GM19023 (cell line): ENCODE results near the gene PRSS27.

Experiments
- ATAC-seq: cut with Tn5 transposase; IDR thresholded peaks from one replicate; pipeline ENCODE4 v1.9.1; 2021; ENCODE audit warnings: mild to moderate bottlenecking, moderate library complexity; ENCODE audit not compliant: unreplicated experiment

The PRSS27 gene

DNA sequence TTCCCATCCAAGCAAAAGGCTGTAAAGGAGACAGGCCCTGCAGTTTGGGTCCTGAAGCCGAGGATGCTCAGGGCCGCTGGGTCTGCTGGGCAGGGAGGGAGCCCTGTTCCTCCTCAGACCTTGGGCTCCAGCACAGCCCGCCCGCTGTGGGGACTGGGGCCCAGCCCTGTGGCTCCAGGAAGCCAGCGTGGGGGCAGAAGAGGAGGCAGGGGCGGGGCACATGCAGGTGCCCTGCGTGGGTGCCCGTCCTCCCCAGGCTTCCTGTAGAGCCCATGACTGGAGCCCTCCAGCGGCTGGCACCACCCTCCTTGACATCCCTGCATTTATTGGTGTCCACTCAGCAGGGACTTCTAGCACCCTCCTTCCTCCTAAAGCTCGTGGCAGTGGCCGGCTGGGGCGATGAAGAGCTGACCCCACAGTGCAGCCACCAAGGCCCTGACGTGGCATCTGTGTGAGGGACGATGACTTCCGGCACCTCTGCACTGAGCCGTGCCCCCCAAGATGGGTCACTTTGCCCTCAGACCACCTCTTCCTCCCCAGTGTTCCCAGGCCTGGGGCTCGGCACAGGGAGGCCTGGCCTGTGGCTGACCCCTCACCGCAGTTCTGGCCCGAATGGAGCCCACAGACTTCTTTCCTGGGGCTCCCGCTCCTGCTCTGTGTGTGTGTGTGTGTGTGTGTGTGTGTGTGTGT, 9.9 kb downstream of the PRSS27 start:
- no peak for ATAC-seq

DNA sequence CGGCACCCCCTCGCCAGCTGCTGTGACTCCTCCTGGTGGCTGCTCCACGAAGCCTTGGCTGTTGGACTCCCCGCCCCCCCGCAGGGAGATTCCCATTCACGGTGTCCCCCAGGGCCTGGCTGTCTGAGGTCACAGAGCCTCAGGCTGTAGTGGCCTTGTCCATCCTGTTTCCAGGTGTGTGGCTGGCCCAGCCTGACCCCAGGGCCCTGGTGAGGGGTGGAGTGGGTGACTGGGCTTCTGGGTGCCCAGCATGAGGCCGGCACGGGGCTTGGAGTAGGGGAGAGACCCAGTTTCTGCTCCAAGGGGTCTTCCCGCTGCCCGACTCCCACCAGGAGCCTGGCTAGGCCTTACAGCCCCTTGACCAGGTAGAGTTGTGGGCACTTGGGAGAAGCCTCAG, 10.4 kb downstream of the PRSS27 start:
- no peak for ATAC-seq

DNA sequence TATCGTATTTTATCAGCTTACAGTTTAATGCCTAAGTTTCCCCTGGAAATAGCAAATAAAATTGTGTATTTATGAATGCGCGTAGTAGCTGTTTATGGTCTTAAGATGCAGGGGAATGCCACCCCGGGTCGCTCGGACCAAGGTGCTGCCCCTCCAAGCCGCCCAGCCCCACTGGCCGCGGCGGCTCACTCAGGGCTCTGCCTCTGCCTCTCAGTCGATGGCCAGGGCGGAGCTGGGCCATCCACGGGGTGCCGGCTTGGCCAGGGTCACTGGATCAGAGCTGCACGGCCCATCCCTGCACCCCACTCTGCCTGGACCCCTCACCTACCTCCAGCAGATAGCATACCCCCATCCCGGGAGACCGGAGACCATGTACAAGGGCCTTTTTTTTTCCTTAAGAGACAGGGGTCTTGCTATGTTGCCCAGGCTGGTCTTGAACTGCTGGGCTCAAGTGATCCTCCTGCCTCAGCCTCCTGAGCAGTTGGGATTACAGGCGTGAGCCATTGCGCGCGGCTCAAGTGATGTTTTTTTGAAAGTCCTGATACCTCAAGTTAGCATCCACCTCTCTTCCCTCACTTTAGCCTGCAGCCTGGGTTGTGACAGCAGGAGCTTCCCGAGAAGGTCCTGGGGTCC, 11.0 kb downstream of the PRSS27 start:
- ATAC-seq = no peak

DNA sequence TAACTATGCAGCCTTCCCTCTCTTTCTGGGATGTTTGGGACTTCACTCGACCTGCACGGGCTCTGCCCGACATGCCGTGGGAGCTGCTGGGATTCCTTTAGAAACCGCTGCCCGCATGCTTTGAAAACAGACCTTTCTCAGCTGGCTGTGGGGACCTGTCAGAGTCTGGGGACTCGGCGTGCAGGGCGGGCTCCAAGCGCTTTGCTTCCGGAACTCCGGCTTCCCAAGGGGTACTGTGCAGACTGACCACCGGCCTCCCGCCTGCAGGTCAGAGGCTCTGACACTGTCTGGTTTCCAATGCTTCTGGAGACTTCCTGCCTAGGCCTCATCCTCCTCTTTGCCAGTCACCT, 11.8 kb downstream of the PRSS27 start:
- no peak for ATAC-seq

DNA sequence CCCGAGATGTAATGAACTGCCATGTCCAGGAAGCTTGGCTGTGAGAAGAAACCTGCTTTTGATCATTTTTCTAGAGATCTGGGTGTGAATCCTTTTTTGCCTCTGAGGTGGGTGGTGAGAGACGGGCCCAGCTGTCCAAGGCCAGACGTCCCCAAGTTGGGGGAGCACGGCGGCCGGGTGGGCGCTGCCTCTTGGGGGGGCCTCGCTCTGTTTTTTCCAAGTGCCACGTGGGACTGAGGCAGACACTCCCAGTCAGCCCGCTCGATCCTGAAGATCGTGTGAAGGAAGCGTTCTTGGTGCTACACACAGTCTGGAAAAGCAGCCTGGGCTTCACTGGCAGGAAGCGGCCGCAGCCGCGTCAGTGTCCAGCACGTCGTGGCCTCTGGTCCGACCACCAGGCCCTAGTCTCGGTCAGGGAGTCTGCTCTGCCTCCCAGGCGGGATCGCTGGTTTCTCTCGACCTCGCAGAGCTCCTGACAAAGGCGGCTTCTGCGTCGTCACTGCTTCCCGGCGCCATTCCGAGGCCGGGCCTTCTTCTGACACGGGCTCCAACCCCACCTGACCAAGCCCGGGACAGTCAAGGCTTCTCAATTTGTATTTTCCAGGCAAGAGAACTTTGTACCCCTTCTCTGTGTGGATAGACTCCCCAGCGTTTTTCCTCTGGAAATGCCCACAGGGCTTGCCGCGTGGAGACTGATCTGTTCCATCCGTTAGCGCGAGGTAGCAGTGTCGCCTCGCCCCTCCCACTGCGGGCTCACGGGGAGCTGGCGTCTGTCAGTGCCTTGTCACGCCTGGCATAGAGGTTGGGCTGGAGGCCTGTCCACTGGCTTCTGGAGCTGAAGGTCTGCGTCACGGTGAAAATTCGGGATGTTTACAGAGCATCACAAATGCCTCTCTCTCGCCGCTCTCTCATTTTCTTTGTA, 12.4 kb downstream of the PRSS27 start:
- ATAC-seq = no peak

DNA sequence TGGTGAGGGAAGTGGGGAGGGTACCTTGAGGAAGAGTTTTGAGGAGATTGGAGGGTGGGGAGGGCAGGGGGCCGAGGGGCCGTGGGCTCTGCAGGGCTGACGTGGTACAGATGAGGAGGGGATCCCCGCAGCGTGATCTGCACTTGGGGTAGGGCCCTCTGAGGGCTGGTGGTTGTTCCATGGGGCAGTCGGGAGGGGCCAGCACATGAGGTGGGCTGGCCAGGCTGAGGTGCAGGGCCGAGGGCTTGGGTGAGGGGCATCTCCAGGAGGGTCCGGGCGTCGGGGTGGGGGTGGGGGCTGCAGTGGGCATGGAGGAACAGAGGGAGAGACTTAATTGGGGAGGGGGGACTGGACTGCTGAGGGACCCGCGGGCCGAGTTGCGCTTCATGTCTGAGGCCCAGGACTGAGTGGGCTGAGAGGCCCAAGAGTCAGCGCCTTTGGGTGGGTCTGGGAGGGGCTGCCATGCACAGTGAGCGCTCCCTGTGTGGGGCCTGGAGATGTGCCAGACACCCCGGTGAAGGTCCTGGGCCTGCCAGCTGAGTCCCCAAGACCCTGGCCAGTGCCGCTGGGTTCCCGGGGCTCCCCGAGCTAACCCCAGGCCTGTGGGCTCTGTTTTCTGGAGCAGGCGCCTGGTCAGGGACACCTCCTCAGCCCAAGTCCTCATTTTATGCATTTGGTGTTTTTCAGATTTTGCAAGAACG, 13.3 kb downstream of the PRSS27 start:
- ATAC-seq = no peak

DNA sequence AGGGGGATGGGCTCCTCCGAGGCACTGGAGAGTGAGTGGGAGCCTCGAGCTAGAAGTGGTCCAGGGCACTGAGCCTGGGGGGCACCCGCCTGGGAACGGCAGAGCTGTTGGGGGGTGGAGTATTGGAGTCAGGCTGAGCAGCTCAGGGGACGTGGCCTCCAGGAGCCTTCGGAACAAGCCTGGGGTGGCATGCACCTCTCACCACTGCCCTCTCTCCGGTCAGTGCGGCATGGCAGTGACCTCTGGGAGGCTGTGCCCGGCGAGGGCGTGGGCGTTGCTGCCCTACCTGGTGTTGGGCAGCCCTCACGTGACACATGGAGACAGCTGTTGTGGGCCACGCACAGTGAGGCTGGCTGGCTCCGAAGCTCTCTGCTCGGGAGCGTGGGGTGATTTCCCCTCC, 13.9 kb downstream of the PRSS27 start:
- ATAC-seq = no peak

DNA sequence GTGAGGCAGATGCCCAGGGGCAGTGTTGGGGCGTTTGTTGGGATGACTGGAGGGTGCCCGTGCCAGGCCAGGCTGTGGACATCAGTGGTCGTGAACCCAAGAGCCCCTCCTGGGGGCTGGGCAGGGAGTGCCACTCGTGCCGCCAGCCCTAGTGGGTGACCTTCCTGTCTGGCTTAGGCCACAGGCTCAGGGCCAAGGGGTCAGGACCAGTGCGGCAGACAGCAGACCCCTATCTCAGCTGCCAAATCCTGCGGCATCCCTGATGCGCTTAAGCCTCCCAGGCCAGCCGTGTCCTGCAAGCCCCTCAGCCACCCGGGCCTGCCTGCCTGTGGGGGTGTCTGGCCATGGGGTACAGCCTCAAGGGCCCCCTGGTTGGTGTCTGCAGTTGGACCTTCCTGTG, 14.7 kb downstream of the PRSS27 start:
- no peak for ATAC-seq

DNA sequence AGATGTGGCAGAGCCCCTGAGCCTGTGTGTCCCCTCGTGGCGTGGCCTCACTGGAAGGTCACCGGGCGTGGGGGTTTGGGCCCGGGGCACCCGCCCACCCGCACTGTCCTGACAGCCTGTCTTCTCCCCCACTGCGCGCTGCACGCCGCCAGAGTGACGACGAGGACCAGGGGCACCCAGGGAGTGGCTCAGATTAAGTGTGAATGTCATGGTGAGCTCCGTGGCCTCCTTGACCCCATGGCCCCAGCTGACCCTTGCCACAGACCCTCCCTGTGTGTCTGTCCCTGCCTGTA, 15.1 kb downstream of the PRSS27 start:
- ATAC-seq = no peak

DNA sequence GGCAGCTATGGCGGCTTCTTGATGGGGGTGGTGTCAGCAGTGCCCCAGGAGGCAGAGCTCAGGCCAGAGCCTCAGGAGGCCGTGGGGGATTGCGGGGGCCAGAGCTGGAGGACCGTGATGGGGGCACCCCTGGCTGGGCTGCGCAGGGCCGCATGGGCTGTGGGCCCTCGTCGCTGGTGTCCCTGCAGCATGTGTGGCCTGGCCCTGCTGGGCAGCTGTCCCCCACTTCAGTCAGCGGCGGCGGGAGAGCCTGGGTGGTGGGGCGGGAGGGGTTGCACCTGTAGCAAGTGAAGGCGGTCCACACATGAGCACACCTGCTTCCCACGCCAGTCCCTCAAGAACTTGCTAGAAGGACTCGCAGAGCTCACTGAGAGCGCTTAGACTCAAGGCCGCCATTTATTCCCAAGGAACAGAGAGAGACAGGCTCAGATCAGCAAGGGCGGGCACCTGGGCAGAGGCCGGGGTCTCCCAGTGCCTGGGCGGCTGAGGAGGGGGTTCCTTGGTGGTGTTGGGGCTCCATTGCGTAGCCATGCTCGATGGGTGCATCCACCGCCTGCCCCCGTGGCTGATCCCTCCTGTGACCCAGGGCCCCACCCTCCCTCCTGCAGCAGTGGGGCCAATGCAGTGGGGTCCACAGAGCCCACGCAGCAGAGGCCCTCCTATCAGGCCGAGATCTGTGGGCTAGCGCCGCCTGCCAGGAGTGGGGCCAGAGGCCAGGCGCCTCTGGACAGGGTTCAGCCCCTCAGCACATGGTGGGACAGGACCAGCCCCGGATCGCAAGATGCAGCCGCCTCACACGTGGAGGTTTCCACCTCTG, 15.7 kb downstream of the PRSS27 start:
- no peak for ATAC-seq

DNA sequence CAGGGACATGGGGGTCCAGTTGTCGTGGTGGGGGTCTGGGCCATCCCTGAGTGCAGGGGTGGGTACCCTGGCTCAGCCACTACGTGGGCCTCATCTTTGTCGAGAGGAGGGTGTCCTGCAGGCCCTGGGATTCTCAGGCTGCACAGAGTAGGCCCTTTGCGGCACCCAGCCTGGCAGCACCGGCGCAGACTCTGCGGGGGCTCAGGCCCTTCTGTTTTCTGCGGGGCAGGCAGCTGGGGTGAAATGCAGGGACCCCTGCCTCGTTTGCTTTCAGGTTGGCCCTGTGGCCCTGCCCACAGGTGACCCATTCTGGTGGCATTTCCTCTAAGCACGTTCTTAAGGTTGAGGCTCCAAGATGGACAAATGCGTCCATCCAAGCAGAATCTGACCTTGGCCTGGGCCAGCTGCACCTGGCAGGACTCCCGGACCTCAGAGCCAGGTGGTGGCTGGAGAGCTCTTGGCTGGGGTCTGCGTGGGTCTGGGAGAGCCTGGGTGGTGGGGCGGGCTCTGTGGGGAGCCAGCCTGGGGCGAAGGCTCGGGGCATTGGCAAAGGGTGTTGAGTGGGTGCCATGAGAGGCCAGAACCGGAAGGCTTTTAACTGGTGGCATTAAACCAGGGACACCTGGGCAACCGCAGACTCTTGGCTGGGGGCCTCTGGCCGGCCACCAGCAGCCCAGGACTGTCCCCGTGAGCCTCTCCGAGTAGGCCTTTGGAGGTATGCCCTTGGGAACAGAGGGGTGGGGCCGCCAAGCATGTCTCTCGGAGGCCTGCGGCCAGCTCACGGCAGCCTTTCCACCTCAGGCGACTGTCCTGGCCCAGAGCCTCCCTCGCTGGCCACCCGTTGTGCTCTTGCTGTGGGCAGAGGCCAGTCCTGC, 16.9 kb downstream of the PRSS27 start:
- no peak for ATAC-seq

DNA sequence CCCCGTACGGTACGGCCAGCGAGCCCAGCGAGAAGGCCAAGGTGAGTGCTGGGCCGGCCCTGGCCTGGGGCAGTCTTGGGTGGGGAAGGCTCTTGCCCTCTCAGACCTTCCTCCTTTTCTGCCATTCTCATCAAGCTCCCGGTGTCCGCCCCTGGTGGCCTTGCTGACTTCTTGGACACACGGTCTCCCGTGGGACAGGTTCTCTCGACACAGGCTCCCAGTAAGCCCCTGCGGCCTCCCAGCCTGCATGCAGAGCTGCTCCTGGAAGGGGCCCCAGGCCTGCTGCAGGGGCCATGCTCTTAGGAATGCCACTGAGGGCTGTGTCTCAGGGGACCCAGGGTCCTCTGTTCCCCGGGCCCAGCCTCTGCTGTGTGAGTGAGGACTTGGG, 17.6 kb downstream of the PRSS27 start:
- ATAC-seq = no peak

DNA sequence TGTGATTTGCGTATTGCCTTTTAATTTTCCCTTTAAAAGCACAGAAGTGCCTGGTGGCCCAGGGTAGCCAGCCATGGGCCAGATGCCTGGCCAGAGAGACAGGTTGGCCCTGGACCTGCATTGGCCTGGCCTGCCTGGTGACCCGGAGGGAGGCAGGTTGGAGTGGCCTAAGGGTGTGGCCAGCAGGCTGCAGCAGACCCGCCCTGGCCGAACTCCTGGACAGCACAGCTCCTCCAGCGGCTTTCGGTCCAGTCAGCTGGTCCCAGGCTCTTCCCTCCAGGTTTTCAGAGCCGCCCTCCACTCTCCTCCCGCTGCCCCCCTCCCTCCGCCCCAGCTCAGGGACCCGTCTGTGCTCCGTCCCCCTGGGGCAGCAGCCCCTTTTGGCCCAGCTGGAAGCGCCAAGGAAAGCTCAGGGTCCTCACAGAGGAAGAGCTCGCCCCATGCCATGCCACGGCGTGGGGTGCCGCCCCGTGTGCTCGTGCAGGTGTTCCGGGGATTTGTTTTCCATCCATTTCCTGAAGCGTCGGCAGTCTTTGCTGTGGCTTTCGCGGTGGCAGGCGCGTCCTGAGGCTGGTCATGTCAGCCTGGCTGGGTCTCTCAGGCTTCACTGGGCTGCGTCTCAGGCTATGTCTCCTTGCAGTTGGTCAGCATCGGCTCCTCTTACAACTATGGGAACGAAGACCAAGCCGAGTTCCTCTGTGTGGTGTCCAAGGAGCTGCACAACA, 18.1 kb downstream of the PRSS27 start:
- ATAC-seq = no peak

DNA sequence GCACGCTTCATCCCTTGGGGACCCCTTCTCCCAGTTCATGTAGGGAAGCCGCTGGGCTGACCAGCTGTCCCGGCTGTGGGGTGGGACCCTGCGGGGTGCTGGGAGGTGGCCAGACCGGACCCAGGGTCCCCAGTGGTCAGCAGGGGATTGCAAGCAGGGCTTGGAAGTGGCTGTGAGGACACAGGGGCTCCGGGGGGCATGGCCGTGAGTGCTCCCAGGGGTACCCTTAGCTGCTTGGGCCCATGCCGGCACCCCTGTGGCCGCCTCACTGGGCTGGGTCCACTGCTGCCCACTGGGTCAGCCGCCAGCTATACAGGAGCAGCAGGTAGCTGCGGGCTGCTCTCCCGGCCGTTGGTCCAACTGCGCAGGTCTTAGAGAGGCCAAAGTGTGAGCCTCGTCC, 18.8 kb downstream of the PRSS27 start:
- no peak for ATAC-seq

DNA sequence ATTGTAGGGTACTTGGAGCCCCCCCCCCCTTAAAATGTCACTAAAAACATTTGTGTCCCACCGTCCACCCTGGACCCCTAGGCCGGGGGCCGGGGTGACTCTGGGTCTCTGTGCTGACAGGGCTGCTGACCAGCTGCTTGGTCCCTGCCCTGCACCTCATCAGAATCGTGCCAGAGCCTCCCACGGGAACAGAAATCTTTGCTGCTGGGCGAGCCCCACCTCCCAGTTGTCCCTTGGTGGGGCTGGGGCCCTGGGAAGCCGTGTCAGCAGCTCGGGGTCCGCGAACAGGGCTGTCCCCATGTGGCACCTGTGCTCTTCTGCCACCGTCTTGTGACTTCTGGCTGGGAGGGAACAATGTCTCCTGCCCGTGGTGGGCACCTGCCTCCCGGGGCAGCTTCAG, 19.2 kb downstream of the PRSS27 start:
- ATAC-seq = no peak

DNA sequence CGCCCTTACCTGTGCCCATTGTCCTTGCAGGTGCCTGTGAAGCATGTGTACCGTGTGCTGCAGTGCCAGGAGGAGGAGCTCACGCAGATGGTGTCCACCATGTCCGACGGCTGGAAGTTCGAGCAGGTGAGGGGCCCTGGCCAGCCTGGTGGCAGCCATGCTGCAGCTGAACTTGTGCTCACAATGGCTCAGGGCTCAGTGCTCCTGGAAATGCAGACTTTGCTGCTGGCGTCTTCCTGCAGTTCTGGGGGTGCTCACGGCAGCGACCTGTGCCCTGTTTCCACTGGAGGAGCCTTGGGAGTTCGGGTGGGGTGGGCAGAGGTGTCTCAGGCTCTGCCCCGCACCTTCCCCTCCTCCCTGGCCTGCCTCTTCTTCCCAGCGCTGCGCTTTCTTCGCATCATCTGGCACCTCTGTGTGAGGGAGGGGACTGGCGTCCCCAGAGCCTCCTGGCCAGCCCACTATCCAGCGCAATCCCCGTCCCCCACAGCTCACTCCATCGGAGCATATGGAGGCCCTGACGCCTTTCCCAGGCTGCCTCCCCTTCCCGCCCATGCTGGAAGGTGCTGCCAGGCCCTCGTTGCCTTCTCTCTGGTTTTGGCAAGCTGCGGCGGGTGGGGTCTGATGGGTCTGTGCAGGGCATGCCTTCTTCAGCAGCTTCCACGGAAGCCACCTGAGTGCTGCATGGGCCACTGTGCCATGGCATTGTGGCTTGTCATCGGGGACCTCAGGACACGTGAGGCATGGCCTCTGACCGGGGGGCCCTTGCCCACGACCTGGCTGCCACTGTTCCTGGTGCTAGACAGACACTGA, 20.0 kb downstream of the PRSS27 start:
- ATAC-seq = no peak

DNA sequence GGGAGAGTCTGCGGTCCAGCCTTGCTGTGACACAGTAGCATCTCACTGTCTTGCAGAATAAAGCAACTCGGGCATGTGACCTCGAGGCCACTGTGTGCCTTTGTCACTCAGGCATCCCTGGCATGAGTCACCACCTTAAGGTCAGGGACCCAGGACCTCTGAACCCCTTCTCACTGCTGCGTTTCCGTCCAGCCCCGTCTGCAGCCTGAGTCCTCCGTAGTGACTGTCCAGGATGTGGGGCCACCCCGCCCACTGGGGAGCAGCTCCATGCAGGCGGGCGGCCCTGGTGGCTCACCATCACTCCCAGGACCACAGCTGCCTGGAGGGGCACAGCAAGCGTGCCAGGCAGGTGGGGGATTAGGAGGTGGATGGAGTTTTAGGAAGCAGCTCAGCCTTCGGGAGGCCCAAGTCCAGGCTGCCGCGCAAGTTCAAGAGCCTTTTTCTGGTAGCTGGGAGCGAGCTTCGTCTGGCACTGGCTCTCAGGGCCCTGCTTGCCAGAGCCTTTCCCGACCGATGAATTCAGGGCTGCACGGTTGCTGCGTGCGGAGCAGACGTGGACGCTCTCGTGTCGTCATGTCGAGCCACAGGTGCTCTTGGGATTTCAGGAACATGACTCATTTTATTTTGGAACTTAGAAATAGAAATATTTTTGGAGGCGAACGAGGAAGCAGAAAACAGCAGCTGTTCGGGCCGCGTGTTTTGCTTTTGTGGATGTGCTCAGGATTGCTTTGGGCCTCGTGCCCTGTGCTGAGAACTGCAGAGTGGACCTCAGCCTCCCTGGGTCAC, 20.9 kb downstream of the PRSS27 start:
- no peak for ATAC-seq
